GM18870 (cell line): ENCODE results near the gene IMMP2L.

ENCODE experiments used
- ATAC-seq: cut with Tn5 transposase; IDR thresholded peaks from one replicate; pipeline ENCODE4 v1.9.1; 2021; ENCODE audit warnings: moderate library complexity; ENCODE audit not compliant: unreplicated experiment

Gene IMMP2L

DNA sequence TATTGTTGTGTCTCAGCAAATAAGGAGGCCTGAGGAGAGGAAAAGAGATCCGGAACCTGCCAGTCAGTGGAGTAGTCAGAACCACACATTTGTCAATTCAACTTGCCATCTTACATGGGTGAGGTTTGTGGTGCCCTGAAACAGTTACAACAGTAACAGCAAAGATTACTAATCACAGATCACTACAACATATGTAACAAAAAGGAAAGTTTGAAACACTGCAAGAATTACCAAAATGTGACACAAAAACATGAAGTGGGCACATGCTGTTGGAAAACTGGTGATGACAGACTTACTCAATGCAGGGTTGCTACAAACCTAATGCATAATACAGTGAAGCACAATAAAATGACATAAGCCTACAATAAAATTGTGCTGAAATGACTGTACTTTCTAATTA is 382.0 kb downstream of the IMMP2L start:
- no peak for ATAC-seq

DNA sequence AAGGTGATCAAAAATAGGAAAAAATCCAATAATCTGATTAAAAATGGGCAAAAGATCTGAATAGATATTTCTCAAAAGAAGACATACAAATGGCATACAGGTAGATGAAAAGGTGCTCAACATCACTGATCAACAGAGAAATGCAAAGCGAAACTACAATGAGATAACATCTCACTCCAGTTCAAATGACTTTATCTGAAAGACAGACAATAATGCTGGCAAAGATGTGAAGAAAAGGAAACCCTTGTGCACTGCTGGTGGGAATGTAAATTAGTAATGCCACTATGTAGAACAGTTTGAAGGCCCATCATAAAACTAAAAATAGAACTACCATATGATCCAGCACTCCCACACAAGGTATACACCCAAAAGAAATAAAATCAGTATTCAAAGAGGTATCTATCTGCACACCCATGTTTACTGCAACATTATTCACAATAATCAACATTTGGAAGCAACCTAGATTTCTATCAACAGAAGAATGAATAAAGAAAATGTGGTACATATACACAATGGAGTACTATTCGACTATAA is 386.3 kb downstream of the IMMP2L start:
- ATAC-seq: no peak

GRCh38 chr7:111174510-111174909 is 387.8 kb downstream of the IMMP2L start:
- no peak for ATAC-seq

DNA sequence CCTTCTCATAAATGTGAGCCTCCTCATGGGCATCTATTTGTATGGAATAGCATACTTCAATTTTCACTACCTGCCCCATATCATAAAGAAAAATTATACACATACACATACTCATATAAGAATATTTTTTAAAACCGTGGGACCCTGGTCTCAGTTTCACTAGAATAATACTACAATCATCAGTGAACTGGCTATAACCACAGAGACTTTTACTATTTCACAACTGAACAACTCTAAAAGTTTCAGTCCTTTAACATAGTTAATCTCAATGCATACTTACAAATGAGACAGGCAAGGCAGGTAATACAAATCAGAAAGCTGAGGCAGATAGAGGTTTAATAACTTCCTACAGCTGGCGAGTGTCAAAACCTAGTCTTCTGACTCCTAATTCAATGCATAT is 388.3 kb downstream of the IMMP2L start:
- no peak for ATAC-seq

DNA sequence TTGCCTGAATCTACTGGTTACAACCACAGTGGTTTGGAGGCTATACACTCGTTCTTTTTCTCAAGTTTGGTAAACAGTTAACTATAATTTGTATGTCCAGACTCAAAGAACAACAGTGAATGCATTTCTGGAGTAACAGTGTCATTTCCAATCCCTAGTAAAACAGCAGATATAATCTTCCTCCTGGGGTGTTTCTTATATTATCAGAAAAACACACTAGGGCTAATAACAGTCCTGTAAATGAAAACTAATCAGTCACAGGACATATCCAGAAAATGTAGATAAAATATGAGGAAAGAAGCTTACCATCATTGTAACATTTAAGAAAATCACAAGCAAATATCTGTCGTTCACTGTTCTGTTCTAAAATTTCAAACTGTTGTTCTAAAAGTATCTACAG is 388.8 kb downstream of the IMMP2L start:
- no peak for ATAC-seq

GRCh38 chr7:111172564-111173257 is 389.6 kb downstream of the IMMP2L start:
- no peak for ATAC-seq

- no peak for ATAC-seq
Observed at GRCh38 chr7:111168182-111168581, 394.1 kb downstream of the IMMP2L start.

DNA sequence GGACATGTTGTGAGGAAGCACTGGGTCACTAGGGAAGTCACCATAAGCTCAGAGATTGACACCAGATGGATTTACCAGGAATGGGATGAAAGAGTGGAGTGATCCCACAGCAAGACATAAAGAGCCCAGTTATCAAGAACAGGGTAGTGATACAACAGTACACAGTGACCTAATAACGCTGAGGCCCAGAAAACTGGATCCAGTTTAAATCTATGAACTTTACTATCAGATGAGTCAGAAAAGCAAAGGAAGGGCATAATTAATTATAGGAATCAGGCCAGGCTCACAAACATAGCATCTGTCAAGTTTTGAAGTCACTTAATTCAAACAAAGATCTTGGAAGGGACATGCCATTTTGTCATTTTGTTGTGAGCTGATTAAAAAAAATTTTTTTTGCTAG is 397.9 kb downstream of the IMMP2L start:
- ATAC-seq: no peak

DNA sequence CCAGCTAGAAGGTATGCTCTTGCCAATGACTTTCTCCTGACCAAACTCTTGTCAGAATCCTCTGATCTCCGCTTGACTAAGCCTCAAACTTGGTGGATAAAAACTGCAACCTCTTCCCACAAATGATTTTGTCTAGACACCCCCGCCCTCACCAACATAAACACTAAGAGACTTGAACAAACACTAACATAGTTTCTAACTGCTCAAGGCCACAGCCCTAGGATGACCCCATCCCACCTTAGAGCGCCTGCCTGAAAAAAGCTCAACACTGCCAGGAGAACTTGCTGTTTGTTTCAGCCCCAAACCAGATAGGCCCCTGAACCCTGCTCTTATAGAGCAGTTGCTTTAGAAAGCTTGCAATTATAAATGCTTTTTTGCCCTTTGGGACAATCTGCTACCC is 399.6 kb downstream of the IMMP2L start:
- no peak for ATAC-seq

DNA sequence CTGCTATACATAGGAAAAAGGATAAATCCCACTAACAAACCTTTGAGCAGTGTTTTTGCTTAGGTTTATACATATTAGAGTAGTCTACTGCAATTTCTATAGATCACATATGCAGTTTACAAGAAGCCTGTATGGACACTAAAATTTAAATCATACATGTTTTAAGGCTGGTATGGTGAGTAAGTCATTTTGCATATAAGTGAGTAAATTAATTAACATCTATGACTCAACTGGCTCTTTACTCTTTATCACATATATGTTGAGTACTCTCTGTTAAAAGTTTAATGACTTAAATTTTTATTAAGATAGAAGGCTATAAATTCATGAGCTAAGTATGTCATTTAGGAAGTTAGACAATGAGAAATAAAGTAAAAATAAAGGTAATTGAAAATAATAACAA is 402.0 kb downstream of the IMMP2L start:
- no peak for ATAC-seq

GRCh38 chr7:111159426-111159825 is 402.9 kb downstream of the IMMP2L start:
- ATAC-seq: no peak

- ATAC-seq: no peak
Observed at GRCh38 chr7:111150709-111151108, 411.6 kb downstream of the IMMP2L start.

DNA sequence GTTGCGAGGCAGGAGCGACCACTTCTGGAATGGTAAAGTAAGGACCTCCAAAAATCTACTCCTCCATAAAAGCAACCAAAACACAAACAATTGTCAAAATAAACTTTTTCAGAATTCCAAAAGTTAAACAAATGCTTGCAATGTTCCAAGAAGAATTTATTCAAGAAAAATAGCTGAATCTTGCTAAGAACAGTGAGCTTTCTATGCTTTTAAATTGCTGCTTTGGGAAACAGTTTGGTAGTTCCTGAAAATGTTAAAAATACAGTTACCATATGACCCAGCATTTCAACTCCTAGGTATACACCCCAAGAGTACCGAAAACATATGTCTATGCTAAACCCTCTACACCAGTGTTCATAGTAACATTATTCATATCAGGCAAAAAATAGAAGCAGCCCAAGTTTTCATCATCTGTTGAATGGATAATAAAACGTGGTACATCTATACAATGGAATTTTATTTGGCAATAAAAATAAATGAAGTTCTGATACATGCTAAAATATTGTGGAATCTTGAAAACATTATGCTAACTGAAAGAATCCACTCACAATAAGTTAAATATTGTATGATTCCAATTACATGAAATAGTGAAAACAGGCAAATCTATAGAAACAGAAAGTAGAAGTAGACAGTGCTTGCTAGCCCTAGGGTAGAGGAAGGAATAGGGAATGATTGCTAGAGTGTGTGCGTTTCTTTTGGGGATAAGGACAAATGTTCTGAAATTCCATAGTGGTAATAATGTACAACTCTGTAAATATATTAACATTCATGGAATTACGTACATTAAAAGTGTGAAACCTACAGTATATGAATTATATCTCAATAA is 414.4 kb downstream of the IMMP2L start:
- ATAC-seq: peak; percentile 48

DNA sequence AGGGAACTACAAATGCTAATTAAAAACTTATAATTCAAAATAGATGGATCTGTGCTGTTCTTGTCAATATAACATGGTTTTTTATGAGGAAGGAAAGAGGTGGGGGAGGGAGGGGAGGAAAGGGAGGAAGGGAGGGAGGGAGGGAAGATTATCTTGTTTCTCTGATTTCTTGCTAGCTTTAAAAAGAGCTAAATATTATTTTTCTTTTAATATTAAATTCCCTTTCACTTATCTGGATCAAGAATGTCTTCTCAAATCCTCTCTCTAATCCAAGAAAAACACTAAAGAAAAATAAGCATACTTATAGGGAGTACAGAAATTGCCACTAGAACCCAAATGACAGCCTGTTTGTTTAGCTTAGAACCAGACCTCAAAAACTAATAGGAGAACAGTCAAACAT is 416.2 kb downstream of the IMMP2L start:
- ATAC-seq: no peak

DNA sequence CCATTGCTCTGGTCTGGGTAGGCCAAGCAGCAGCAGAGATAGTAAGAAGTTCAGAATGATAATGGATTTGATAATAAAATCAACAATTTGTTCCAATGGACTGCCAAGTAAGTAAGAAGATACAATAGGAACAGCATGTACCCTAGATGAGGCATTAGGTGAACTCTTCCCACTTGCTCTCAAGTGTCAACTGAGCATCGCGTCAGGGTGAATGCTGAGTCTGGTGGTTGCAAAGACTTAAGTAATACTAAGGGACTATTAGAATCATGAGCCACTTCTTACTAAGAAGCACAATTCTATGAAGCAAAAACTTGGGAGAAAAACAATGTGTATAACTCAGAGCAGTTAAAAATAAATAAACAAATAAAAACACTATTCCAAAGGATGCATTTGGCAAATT is 416.8 kb downstream of the IMMP2L start:
- ATAC-seq: no peak

GRCh38 chr7:111140091-111140865 is 422.0 kb downstream of the IMMP2L start:
- no peak for ATAC-seq

DNA sequence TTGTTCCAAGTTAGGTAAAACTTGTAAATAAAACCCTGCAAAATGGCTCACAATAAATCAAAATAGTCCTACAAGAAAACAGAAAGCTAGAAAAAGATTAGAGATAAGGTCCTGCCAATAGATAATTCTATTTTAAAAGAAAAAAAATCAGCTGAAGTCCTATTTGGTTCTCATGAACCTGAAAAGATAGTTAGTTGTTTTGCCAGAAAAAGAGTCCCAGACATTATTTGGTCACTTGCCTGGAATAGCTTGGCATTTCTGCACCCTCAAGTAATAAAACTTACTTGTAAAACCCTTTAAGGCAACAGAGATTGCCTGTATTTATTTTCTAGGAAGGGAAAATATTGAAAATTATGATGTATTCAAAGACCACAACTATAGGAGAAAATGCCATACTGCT is 423.7 kb downstream of the IMMP2L start:
- no peak for ATAC-seq

GRCh38 chr7:111138193-111138569 is 424.1 kb downstream of the IMMP2L start:
- peak; percentile 99 for ATAC-seq

- ATAC-seq: peak; percentile 82
Observed at GRCh38 chr7:111137296-111138192, 424.7 kb downstream of the IMMP2L start.

GRCh38 chr7:111132833-111133232 is 429.5 kb downstream of the IMMP2L start:
- no peak for ATAC-seq
